HG03139 (cell line): ENCODE data around the gene SNAPC2.
"Not testable (repeated sequence)": the region's sequence is repeated elsewhere in the genome, so short reads cannot be mapped to it uniquely, and the experiment has no call there.

ENCODE experiments used
- ATAC-seq: cut with Tn5 transposase; IDR thresholded peaks from one replicate; pipeline ENCODE4 v1.9.1; 2021; ENCODE audit not compliant: unreplicated experiment

Gene SNAPC2

GRCh38 chr19:7921302-7921966 lies 1.3 kb downstream of the SNAPC2 start:
- ATAC-seq: no peak

- no peak for ATAC-seq
Measured at GRCh38 chr19:7921967-7922835, 2.1 kb downstream of the SNAPC2 start.

GRCh38 chr19:7922836-7923195 lies 2.7 kb downstream of the SNAPC2 start:
- no peak for ATAC-seq

- no peak for ATAC-seq
Measured at GRCh38 chr19:7923295-7924191, 3.4 kb downstream of the SNAPC2 start.

- ATAC-seq: no peak
Measured at GRCh38 chr19:7924241-7924640, 4.1 kb downstream of the SNAPC2 start.

- ATAC-seq: no peak
Measured at GRCh38 chr19:7924651-7925170, 4.6 kb downstream of the SNAPC2 start.

GRCh38 chr19:7925171-7925851 lies 5.2 kb downstream of the SNAPC2 start:
- ATAC-seq: no peak

GRCh38 chr19:7926021-7926726 lies 6.0 kb downstream of the SNAPC2 start, which contains the start of gene CTXN1:
Gene CTXN1 (minus strand): TSS chr19:7926135. CDS start chr19:7925538, 597 bp downstream.
- no peak for ATAC-seq

GRCh38 chr19:7926727-7927604 lies 6.8 kb downstream of the SNAPC2 start:
- no peak for ATAC-seq

- ATAC-seq: no peak
Measured at GRCh38 chr19:7927605-7928333, 7.6 kb downstream of the SNAPC2 start.

- ATAC-seq: no peak
Measured at GRCh38 chr19:7928334-7928706, 8.2 kb downstream of the SNAPC2 start.

- no peak for ATAC-seq
Measured at GRCh38 chr19:7928741-7929701, 8.9 kb downstream of the SNAPC2 start.

GRCh38 chr19:7930030-7930429 lies 9.9 kb downstream of the SNAPC2 start:
- not testable (repeated sequence) for ATAC-seq

- no peak for ATAC-seq
Measured at GRCh38 chr19:7930765-7931164, 10.6 kb downstream of the SNAPC2 start.

- no peak for ATAC-seq
Measured at GRCh38 chr19:7931221-7932061, 11.3 kb downstream of the SNAPC2 start.

- ATAC-seq: no peak
Measured at GRCh38 chr19:7932276-7932929, 12.3 kb downstream of the SNAPC2 start.
